GM19025 (cell line): ENCODE results near the gene NUPR1.
"Not testable (repeated sequence)": the region's sequence is repeated elsewhere in the genome, so short reads cannot be mapped to it uniquely, and the experiment has no call there.

Experiments
- ATAC-seq: cut with Tn5 transposase; IDR thresholded peaks from one replicate; pipeline ENCODE4 v1.9.1; 2021; ENCODE audit warnings: mild to moderate bottlenecking, low read depth, moderate library complexity; ENCODE audit not compliant: unreplicated experiment

NUPR1 gene

GRCh38 chr16:28500476-28501180 is 38.1 kb downstream of the NUPR1 start:
- ATAC-seq: not testable (repeated sequence)

GRCh38 chr16:28499854-28500253 is 38.9 kb downstream of the NUPR1 start:
- ATAC-seq: no peak

GRCh38 chr16:28498666-28499381 is 40.0 kb downstream of the NUPR1 start:
- ATAC-seq: no peak

- ATAC-seq: no peak
Observed at GRCh38 chr16:28497861-28498599, 40.7 kb downstream of the NUPR1 start.

DNA sequence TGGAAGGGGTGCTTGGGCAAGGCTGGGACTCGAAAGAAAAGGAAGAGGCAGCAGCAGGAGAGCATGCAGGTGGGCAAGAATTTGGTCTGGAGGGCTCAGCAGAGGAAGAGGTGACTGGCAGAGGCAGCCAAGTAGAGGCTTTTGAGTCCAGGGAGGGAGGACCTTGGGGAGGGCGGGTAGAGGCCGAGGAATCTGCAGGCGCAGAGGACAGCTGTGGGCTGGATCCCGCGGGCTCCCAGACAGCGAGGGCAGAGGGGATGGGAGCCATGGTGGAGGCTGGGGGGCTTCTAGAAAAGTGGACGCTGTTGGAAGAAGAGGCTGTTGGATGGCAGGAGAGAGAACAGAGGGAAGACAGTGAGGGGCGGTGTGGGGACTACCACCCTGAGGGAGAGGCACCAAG is 41.4 kb downstream of the NUPR1 start:
- ATAC-seq: no peak

- ATAC-seq: no peak
Observed at GRCh38 chr16:28496844-28497243, 41.9 kb downstream of the NUPR1 start.

- no peak for ATAC-seq
Observed at GRCh38 chr16:28495795-28496749, 42.7 kb downstream of the NUPR1 start.

DNA sequence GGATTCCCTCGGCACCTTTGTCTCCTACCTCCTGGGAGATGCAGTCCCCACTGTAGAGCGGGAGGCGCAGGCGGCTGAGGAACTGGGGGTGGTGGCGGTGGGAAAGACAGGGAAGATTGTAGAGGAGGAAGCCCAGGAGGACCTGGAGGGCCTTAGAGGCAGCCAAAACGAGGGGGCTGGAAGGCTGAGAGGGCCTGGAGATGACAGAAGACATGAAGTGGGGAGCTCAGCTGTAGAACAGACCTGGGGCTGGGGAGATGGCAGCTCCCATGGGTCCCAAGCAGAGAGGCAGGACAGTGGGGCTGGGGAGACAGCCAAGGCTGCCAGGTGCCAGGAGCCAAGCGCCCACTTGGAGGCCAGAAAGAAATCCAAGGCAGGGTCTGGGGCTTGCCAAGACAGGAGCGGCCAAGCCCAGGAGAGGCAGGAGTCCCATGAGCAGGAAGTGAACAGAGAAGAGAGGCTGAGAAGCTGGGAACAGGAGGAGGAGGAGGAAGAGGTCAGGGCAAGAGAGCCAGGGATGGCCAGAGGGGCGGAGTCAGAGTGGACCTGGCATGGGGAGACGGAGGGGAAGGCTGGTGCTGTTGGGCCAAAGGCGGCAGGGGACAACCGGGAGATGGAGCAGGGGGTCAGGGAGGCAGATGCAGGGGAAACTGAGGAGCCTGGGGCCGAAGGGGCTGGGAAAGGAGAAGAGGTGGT is 43.5 kb downstream of the NUPR1 start:
- no peak for ATAC-seq

GRCh38 chr16:28494121-28494851 is 44.5 kb downstream of the NUPR1 start, which contains the start of gene APOBR:
Gene APOBR, plus strand, starts transcription at chr16:28494643. Its CDS starts 39 bp downstream, at chr16:28494682.
- ATAC-seq: peak; percentile 46

GRCh38 chr16:28492511-28492910 is 46.3 kb downstream of the NUPR1 start:
- no peak for ATAC-seq

DNA sequence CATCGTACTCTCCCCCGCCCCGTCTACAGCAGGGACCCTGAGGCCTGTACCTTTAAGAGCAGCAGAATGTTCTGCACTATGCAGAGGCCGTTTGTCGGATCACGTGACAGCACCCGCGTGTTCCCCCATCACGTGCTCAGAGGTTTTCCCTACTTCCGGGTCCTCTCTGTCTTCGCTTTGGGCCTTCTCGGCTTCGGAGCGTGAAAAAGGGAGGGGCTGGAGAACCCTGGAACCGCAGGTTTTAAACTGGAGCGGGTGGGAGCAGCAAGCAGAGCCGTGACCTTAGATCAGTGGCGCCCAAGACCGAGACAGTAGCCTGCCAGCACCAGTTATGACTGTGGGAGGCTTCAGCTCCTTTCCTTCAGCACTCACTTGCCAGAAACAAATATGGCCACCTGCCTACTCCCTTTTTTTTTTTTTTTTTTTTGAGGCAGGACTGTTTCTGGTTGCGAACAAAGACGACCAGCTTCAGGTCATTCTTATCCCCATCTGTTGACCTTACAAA is 46.8 kb downstream of the NUPR1 start, which contains the start of gene CLN3:
TSS of gene CLN3 (minus strand) at position 105 of the 505 bp plus-strand sequence. CDS start 315 bp downstream, outside the sequence.
- ATAC-seq: peak; percentile 66

- no peak for ATAC-seq
Observed at GRCh38 chr16:28491230-28491969, 47.4 kb downstream of the NUPR1 start.

DNA sequence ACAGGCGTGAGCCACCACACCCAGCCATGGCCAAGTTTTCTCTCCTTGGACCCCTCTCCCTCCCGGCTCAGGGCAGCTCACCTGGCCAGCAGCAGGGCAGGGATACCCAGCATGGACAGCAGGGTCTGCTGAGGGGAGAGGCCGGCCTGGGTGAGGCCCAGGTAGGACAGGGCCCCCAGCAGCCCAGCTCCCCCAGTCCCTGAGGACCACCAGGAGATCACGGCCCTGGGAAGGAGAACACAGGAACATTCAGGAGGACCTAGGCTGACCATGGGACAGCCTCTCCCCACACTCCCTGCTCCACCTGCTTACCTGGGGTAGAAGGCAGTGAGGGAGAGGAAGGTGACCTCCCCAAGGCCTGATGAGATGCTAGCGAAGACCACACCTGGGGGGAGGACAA is 52.5 kb downstream of the NUPR1 start:
- ATAC-seq: no peak

GRCh38 chr16:28483361-28483760 is 55.4 kb downstream of the NUPR1 start:
- not testable (repeated sequence) for ATAC-seq
